HG02943 (cell line): ENCODE results near the gene PRKAR2A.

Experiments used
- ATAC-seq: cut with Tn5 transposase; IDR thresholded peaks from one replicate; pipeline ENCODE4 v1.9.1; 2021; ENCODE audit warnings: mild to moderate bottlenecking, low read depth, moderate library complexity; ENCODE audit not compliant: unreplicated experiment

The PRKAR2A gene

GRCh38 chr3:48847504-48848423, at the start of gene PRKAR2A:
PRKAR2A (minus strand) TSS chr3:48847874; CDS start chr3:48847596, 278 bp downstream.
- ATAC-seq, result peak; percentile 78

GRCh38 chr3:48896936-48897335, 49.3 kb upstream of the PRKAR2A start:
- ATAC-seq, result no peak

- no peak for ATAC-seq
Measured at GRCh38 chr3:48894516-48894915, 46.8 kb upstream of the PRKAR2A start.

GRCh38 chr3:48891606-48892005, 43.9 kb upstream of the PRKAR2A start:
- no peak for ATAC-seq

GRCh38 chr3:48885753-48886152, 38.1 kb upstream of the PRKAR2A start:
- no peak for ATAC-seq

GRCh38 chr3:48881652-48882114, 34.0 kb upstream of the PRKAR2A start:
- no peak for ATAC-seq

GRCh38 chr3:48881006-48881405, 33.3 kb upstream of the PRKAR2A start:
- no peak for ATAC-seq

- ATAC-seq, result no peak
Measured at GRCh38 chr3:48879994-48880377, 32.3 kb upstream of the PRKAR2A start.

- ATAC-seq, result no peak
Measured at GRCh38 chr3:48879307-48879993, 31.8 kb upstream of the PRKAR2A start.

- ATAC-seq, result no peak
Measured at GRCh38 chr3:48877671-48878070, 30.0 kb upstream of the PRKAR2A start.

GRCh38 chr3:48863122-48863521, 15.4 kb upstream of the PRKAR2A start:
- ATAC-seq, result no peak

- no peak for ATAC-seq
Measured at GRCh38 chr3:48859206-48859605, 11.5 kb upstream of the PRKAR2A start.

GRCh38 chr3:48858709-48859108, 11.0 kb upstream of the PRKAR2A start:
- no peak for ATAC-seq

- no peak for ATAC-seq
Measured at GRCh38 chr3:48857641-48858040, 10.0 kb upstream of the PRKAR2A start.

- no peak for ATAC-seq
Measured at GRCh38 chr3:48856469-48856868, 8.8 kb upstream of the PRKAR2A start.

GRCh38 chr3:48855681-48856447, 8.2 kb upstream of the PRKAR2A start:
- ATAC-seq, result no peak

- no peak for ATAC-seq
Measured at GRCh38 chr3:48852151-48852550, 4.5 kb upstream of the PRKAR2A start.

- no peak for ATAC-seq
Measured at GRCh38 chr3:48851407-48851806, 3.7 kb upstream of the PRKAR2A start.

- no peak for ATAC-seq
Measured at GRCh38 chr3:48848816-48849515, 1.3 kb upstream of the PRKAR2A start.

- ATAC-seq, result peak; percentile 26
Measured at GRCh38 chr3:48847053-48847503, 596 bp downstream of the PRKAR2A start.
